Left ventricle myocardium superior (tissue), 1 donor: Measurements from ENCODE around the gene SERTAD4. TPM values are rescaled to one million over a fixed set of nuclear protein-coding genes. Genes with fewer than 3 reads are reported as not detected.
A peak's percentile ranks its signal among the peaks of the same experiment; 100 is the strongest.

Source experiments
- ATAC-seq: fragments of 200-7000 bp; cut with Tn5 transposase; one replicate; pipeline ENCODE4 v1.9.1; 2020; ENCODE audit warnings: mild to moderate bottlenecking, moderate library complexity
- DNase-seq: peaks from one replicate; pipeline ENCODE4 v3.0.0-alpha.2; 2020
- intact Hi-C: fragments of 100-400 bp; cut with micrococcal nuclease; formaldehyde crosslinking; loops from one replicate; pipeline ENCODE4 v1.11.0; 2022
- total RNA-seq: library from RNA; stranded (reverse); fragmentation: NEBNext Ultra II Directional; extraction: Animal tissue kit (Norgen Biotek cat#: 25700); gene quantifications from one replicate; pipeline ENCODE4 v1.2.1, GENCODE V29; 2021
- donor health status: DM: no; HTN: yes; CAD: no; lungs with severe emphysema.

SERTAD4 gene
- total RNA-seq, 1 donor from 2014 or later, result 4.1 TPM

GRCh38 chr1:210230149-210230695, 2.4 kb upstream of the SERTAD4 start:
- intact Hi-C loops, result no loop called here
- no peak for ATAC-seq

GRCh38 chr1:210231846-210232510, 618 bp upstream of the SERTAD4 start:
- DNase-seq (peak; percentile 52), ATAC-seq (peak; percentile 22)
- intact Hi-C loops, result no loop called here

More at GRCh38 chr1:210230149-210230695, 2.4 kb upstream of the SERTAD4 start:
- no peak for DNase-seq

- intact Hi-C loops, result no loop called here
- ATAC-seq, result peak; percentile 11
- DNase-seq, result peak; percentile 54
These were observed 559 bp downstream of the SERTAD4 start for GRCh38 chr1:210233216-210233494.

DNA sequence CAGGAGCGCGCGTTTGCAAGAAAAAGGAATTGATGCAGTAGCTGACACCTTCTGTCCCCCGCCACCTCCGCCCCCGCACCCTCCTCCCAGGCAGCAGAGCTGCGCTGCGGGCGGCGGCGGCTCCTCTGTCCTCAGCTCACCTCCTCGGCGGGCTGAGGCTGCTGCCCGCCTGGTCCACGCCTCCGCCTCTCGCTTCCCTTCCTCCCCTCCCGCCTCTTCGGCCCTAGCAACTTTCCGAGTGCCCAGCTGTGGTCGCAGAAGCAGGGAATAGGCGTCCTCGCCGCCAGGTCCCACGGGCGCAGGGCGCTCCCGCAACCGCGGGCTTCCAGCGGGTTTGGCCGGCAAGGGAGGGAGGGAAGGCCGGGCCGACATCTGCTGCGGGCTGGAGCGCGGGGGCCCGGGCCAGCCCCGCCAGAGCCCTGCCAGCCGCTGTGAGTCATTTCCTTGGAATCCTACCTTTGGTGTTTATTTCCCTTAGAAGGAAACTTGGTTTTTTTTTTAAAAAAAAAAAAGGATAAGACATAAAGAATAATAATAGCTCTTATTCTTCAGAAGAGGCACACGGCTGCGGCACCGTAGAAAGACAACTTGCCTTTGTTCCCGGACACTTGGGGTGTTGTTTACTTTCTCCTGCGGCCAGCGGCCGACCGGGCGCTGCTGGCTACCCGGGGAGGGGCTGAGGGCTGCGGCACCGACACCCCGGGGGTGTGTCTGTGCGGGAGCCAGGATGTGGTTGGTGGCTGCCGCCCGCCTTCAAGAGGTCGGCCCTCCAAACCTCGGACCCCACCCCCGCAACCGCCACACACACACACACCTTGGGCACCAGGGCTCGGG, 1.1 kb downstream of the SERTAD4 start:
- ATAC-seq (peak; percentile 38), DNase-seq (peak; percentile 61)
- intact Hi-C loops, result no loop called here

DNA sequence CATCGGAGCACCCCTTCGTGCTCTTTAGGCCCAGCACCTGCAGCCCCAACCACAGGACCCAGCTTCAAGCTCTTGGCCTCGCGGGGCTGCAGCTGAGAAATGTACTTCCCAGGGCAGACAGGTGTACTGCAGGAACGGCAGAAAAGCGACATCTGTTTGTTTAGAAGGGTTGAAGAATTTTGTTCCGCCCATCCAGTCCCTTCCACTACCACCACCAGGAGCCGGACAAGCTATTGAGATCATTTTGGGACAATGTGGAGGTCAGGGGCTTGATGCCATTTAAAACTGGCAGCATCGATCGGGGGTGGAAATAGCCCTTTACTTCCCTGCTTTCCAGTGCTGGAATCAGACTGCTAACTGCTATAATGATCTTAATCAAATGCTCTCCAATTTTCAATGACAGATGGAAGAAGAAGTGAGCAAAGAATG, 1.7 kb downstream of the SERTAD4 start:
- intact Hi-C loops, result no loop called here

DNA sequence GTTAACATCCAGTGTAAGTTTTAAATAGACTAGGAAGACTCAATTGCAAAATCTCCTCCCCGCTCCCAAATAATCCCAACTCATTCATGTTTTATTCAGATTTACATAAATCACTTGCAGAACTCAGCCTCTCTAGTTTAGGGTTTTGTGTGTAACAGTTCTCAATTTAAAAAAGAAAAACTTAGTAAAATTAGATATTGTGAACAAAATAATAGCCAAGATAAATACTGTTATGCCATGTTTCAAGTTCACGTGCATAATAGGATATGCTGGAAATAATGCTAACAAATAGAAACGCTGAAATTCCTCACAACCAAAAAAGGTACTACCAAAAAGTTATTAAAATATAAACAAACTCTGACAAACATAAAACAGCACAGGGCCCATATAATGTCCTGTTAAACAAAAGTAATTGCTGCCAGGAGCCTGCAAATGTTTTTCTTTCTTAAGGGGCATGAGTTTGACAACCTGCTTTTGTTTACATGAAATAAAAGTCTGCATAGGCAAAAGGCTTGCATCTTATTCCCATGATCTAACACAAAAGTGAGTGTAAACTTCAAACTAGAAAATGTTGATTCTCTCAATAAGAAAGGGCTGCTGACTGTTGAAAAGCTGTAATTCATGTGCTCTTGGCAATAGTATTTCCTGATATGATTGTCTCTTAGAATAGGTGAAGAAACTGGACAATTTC, 2.9 kb downstream of the SERTAD4 start:
- no peak for ATAC-seq
- intact Hi-C loops, result no loop called here

More for the DNA sequence above, 1.7 kb downstream of the SERTAD4 start:
- ATAC-seq (no peak), DNase-seq (no peak)

DNA sequence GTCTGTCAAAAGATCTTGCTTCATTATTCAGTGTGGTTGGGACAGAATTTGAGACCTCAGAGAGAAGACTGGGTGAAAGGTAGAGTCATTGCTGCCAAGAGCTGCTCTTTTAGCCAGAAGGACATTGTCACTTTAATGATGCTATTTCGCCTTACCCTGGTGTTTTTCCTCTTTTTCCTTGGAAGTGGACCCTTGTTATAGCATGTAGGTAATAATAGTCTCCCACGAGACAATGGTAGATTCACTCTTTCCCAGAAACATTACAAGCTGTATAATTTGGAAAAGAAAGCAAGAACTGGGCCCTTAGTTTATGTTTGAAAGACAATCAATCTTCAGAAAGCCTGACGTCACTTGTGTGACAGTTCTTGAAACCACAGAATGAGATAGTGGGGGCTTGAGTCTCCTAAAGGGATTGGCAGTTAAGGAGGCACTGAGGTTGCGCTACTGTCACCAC, 3.8 kb downstream of the SERTAD4 start:
- ATAC-seq (peak; percentile 7), DNase-seq (no peak)
- intact Hi-C loops, result no loop called here

More for the DNA sequence above, 2.9 kb downstream of the SERTAD4 start:
- no peak for DNase-seq

DNA sequence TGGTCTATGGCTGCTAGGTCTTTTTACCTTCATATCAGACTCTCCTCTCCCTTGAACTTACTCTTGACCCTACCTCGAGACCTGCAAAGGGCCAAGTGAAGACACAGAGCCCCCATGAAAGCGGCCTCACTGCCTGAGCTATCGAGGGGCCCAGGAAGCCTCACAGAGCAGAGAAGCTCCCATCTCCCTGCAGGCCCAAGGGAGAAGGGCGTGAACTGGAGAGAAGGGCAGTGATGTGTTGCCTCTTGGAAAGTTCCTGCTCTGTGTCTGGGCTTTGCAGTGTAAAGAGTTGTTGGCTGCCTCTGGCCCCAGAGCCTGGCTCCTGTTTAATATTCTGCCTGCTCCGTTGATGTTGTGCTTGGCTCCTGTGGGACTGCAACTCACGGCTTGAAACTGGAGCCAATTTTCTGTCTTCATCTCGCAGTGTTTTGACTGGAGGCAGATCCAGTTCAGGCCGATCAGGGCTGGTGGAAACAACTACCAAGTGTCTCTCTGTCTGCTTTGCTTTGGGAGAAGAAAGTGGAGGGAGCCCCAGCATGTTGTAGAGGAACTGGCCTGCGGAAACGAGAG, 4.3 kb downstream of the SERTAD4 start:
- DNase-seq (peak; percentile 75), ATAC-seq (peak; percentile 90)
- intact Hi-C loops, result no loop called here

GRCh38 chr1:210237479-210237878, 4.9 kb downstream of the SERTAD4 start:
- no peak for ATAC-seq
- intact Hi-C loops, result no loop called here

DNA sequence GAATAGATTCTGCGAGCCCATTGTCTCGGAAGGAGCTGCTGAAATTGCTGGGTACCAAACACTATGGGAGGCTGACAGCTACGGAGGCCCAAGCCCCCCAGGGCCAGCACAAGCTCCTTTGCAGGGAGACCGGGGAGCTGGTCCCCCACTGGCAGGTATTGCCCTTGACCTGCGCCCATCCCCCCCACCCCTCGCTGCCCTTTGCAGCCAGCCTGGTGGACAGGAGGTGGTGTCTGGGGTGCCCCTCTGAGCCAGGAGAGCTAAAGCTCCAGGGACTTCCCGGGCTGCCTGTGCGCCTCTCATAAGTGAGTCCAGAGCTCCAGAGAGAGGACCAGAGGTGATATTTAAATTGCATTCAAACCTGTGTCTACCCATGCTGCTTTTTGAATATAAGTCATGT, 5.4 kb downstream of the SERTAD4 start:
- intact Hi-C loops, result no loop called here
- DNase-seq (no peak), ATAC-seq (no peak)

More at GRCh38 chr1:210237479-210237878, 4.9 kb downstream of the SERTAD4 start:
- no peak for DNase-seq

DNA sequence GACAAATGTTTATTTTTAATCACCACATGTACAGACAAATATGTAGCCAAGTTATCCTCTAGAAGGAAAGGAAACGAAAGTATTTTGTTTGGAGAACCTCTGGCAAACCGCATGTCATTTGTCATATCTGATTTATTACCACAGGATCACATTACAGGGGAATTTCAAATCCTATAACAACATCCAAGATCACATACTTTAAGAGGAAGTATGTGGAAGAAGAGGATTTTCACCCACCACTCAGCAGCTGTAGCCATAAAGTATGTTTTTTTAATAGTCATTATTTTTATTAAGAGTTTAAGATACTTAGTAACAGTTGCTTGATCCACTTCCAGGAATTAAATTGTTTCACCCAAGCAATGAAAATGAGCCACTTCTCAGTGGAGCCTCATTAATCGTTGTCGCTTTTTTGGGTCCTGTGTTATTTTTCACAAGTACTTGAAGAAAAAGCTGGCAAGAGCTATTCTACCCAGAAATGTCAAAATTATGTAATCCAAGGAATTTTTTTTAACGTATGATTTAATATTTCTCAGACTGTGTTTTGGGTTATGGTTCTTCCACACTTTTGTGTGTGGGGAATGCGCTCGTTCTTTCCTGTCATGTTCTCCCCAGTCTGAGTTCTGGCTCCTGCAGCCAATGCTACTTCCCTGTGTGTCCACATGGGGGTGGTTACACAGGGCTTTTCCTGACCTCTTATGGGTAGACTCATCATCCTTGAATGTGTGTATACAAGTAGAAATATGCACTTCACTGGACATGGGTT, 6.9 kb downstream of the SERTAD4 start:
- ATAC-seq (no peak), DNase-seq (no peak)
- intact Hi-C loops, result no loop called here

DNA sequence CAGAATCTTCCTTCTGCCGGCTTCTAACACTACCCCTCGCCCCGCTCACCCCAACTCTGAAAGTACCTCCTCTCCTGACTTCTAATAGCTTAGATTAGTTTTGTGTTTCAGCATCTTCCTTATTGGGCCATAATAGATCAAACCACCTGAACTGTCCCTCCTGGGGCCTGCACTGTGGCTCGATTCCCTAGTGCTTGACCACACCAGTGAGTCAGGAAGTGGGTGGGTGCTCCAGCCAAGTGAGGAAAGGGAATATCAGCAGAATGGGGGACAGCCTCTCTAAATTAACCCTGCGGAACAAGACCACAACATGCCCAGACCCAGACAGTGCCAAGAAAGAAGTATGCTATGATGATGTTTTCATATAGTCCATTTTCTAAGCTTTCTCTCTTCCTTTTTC, 8.5 kb downstream of the SERTAD4 start:
- DNase-seq (no peak), ATAC-seq (no peak)
- intact Hi-C loops, result no loop called here

DNA sequence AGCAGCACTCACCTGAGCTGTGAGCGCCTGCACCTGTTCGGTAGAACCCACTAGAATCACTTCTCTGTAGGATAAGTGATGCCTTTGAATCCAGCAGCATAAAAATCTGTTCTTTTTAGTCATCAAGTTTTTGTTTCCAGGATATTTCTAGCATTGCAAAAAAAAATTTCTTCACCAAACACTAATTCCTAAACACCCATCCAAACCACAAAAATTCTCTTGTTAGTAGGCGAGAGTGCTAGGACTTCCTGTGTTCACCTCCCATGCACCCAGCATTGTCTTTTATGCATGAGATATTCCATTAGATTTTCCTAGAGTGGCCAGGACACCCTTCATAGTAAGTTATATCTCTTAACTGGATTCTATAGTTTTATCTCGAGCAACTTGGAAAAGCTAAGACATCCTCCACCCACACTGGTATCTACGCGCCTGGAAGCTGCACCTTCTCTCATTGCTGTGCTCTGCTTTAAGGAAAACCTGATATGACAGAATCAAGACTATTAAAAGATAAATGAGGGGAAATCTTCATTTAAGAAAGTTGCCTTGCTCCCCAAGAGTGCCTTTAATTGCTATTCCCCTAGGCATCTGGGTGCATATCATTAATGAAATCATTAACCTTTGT, 12.3 kb downstream of the SERTAD4 start:
- DNase-seq (no peak), ATAC-seq (no peak)
- intact Hi-C loops, result no loop called here

DNA sequence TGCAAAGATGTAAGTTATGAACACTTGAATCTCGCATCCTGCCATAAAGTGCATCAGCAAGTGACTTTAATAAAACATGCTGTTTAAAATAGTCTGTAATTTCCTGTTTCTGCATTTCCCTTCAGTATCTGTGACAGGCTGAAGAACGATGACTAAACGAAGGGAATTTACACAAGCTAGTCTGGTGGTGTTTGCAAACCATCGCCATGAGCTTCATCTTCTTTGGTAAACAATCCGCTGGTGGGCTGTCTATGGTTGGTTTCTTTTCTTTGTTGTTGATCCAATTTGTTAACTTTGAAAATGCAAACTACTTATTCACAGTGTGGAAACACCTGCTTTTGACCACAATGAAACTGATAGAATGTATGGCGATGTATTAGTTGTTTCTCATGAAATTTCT, 13.9 kb downstream of the SERTAD4 start:
- intact Hi-C loops, result no loop called here
- DNase-seq (no peak), ATAC-seq (no peak)

GRCh38 chr1:210248341-210248740, 15.7 kb downstream of the SERTAD4 start:
- intact Hi-C loops, result no loop called here
- no peak for ATAC-seq

GRCh38 chr1:210250665-210250997, 18.0 kb downstream of the SERTAD4 start:
- intact Hi-C loops, result no loop called here
- ATAC-seq (peak; percentile 64), DNase-seq (peak; percentile 56)

More at GRCh38 chr1:210248341-210248740, 15.7 kb downstream of the SERTAD4 start:
- DNase-seq, result no peak

- intact Hi-C loops, result no loop called here
- ATAC-seq (peak; percentile 69), DNase-seq (peak; percentile 64)
These were observed 18.5 kb downstream of the SERTAD4 start for GRCh38 chr1:210250998-210251679.
